Epithelial cell of esophagus (primary cell): Measurements from ENCODE around the gene SLC9A8.
A peak's percentile ranks its signal among the peaks of the same experiment; 100 is the strongest.

Experiments
- DNase-seq: peaks from one replicate; pipeline ENCODE4 v3.0.0; 2010; ENCODE audit warnings: low read depth
- H3K4me3 ChIP-seq: 2 replicates; pipeline ENCODE4 v1.5.1; 2011; ENCODE audit warnings: mild to moderate bottlenecking, low read length, control low read depth
- TF ChIP-seq, protein P1 (sequence below): IDR thresholded peaks from 2 replicates; pipeline ENCODE4 v1.5.1; 2011; ENCODE audit warnings: low read depth, mild to moderate bottlenecking, low read length, control low read depth, inconsistent platforms; ENCODE audit not compliant: insufficient read depth; ENCODE audit errors: missing control alignments

Gene SLC9A8

DNA sequence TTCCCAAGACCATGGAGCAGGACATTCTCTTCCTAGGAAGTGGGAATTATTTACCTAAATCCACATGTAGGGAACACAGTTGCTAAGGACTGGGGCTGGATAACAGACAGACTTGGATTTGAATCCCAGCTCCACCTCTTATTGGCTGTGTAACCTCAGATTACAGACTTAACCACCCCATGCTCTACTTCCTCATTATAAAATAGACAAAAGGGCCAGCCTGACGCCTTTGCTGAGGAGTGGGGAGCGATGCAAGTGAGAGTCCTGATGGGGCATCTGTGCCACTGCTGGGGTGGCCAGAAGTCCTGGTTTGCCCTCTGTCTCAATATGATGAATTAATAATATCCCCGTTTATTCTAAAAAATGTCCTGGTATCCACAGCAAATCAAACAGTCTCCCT lies 55.9 kb downstream of the SLC9A8 start:
- no peak for DNase-seq
- TF ChIP-seq, protein P1, sequence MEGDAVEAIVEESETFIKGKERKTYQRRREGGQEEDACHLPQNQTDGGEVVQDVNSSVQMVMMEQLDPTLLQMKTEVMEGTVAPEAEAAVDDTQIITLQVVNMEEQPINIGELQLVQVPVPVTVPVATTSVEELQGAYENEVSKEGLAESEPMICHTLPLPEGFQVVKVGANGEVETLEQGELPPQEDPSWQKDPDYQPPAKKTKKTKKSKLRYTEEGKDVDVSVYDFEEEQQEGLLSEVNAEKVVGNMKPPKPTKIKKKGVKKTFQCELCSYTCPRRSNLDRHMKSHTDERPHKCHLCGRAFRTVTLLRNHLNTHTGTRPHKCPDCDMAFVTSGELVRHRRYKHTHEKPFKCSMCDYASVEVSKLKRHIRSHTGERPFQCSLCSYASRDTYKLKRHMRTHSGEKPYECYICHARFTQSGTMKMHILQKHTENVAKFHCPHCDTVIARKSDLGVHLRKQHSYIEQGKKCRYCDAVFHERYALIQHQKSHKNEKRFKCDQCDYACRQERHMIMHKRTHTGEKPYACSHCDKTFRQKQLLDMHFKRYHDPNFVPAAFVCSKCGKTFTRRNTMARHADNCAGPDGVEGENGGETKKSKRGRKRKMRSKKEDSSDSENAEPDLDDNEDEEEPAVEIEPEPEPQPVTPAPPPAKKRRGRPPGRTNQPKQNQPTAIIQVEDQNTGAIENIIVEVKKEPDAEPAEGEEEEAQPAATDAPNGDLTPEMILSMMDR = no peak
- no peak overlapping the region for H3K4me3 ChIP-seq

DNA sequence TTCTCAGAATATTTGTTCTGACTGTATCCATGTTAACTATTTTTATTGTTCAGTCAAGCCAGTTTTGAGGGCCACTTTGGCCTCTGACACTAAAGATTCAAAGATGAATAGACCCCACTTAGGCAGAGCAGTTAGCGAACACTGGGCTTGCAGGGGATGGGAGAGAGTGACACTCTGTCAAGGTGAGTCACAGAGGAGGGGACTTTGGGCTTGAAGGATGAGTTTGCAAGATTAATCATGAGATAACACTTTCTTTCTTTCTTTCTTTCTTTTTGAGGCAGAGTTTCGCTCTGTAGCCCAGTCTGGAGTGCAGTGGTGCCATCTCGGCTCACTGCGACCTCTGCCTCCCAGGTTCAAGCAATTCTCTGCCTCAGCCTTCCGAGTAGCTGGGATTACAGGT lies 56.3 kb downstream of the SLC9A8 start:
- no peak overlapping the region for H3K4me3 ChIP-seq
- no peak for DNase-seq
- TF ChIP-seq, protein P1 = no peak

DNA sequence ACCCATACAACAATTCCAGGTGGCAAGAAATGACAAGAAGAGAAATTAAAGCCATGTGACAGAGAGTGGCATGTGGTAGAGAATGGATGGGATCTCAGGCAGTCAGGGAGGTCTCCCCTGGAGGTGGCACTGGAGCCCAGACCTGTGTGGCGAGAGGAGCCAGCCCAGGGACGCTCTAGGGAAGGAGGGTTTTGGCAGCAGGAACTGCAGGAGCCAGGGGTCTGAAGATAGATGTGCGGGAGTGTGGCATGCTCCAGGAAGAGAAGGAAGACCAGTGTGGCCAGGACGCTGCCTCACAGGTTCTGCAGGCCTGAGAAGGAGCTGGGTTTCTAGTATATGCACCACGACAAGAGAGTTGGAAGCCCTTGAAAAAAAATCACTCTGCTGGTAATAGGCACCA lies 57.6 kb downstream of the SLC9A8 start:
- H3K4me3 ChIP-seq = no peak overlapping the region
- TF ChIP-seq, protein P1 = no peak
- no peak for DNase-seq

DNA sequence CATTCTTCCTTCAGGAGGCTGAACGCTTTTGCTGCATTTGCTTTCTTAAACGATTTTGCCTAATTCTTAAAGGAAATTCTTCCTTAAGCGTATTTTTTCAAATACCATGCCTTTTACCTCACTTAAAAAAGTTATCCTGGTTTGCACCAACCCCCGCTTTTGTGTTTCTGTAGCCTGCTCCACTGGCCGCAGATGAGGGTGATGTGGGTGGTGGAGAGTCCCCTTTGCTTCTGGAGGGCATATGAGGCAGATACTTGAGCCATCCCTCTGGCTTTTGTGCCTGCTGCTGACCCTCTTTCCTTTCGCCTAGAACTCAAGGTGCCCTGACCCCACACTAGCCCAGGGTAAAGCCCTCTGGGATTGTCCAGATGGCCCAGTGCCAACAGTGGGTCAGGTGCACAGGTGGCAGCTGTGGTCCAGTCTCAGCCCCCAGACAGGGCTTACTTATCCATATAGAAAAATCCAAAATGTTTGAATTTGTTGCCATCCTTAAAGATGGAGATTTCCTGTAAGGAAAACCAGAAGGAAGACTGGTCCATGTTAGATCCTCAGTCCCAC lies 58.8 kb downstream of the SLC9A8 start:
- no peak for DNase-seq
- no peak overlapping the region for H3K4me3 ChIP-seq
- TF ChIP-seq, protein P1 = no peak

DNA sequence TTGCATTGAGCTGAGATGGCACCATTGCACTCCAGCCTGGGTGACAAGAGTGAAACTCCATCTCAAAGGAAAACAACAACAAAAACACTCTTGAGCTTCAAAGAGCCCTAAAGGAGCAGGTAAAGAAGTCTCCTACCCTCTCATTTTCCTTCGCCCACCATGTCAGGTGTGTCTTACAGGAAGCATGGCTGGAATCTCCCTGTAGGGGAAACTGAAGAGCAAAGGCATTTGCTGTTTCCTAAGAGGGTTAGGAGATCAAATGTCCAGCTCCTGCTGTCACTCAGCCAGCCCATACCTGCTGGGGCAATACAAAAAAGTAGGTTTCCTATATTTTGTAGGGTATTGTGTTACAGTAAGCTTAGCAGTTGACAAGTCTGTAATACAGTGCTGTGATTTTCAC lies 59.4 kb downstream of the SLC9A8 start:
- TF ChIP-seq, protein P1 = no peak
- DNase-seq = peak; percentile 14

DNA sequence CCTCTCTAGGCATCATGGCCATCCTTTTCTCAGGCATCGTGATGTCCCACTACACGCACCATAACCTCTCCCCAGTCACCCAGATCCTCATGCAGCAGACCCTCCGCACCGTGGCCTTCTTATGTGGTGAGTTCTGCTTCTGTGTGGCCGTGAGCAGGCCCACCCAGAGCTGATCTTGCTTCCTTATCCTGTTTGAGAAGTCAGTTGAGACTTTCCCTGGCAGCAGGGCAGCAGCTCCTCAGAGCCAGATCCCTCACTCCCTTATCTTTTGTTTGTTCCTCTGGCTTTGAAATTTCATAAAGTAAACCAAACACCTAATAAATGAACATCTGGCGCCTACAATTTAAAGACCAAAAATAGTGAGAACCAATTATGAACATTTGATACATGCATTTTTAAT lies 62.1 kb downstream of the SLC9A8 start:
- TF ChIP-seq, protein P1 = no peak
- no peak for DNase-seq
- H3K4me3 ChIP-seq = no peak overlapping the region

More for the DNA sequence above, 59.4 kb downstream of the SLC9A8 start:
- no peak overlapping the region for H3K4me3 ChIP-seq

DNA sequence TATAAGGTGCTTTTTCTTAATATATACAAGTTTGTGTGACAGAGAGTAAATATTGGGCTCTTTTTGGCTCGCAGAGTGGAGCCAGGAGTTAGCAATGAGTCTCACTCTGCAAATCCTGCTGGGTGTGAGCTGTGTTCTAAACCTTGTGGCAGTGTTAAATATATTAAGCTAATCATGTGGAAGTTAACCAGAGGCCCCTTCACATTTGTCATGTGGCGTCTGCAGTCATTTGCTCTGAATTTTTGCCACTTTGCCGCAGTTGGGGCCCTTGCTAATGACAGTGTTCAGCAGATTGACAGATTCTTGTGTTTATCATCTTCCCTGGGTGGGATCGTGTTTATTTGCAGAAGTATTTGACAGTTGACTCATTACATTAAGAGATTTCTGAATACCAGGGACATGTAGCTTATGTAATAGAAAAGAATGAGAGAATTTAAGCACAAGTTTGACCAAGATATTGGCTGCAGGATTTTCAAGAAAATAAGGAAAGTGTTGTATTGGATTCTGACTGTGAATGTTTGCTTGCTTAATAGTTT lies 64.8 kb downstream of the SLC9A8 start:
- H3K4me3 ChIP-seq = no peak overlapping the region
- TF ChIP-seq, protein P1 = no peak
- DNase-seq = no peak
